Kasumi-1 (cell line): ENCODE data around the gene ALCAM.

Experiments
- DNase-seq, 2 experiments: peaks; one replicate each; lab custom pipeline; 2025; lab: John Stamatoyannopoulos, UW

The ALCAM gene

GRCh38 chr3:105366326-105367062 lies at the start of gene ALCAM:
Gene ALCAM, plus strand, starts transcription at chr3:105366909.
- DNase-seq: peak; percentile 84 to 86

- no peak for DNase-seq
These were observed 48.9 kb upstream of the ALCAM start for GRCh38 chr3:105317841-105318240.

DNA sequence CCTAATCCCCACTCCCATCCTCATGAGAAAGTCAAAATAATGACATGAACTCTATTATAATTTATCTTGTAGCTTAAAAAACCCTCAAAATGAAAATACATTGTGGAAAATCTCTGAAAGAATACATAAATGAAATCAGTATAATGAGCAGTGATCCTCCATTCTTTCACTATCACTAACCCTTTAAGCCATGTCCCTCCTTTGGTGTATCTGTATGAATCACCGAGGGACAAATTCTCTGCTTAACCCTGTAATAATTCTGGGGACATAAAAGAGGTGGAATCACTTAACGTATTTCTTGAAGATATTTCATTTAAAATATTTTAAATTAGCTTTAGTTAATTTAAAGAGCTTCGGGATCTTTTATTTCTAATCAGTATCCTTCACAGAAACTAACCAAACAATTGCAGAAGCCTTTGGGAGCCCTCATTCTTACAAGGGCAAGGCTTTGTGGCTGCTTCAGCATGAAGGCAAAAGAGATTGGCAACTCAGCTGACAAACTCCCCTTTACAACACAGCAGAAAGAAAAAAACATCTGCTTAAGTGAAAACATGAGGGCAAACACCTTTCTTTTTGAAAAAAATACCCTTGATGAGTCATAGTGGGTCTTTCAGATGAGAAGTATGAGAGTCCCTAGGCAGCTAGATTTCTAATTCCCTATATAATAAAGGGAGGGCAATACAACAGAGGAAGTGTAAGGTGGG lies 44.0 kb upstream of the ALCAM start:
- no peak for DNase-seq

DNA sequence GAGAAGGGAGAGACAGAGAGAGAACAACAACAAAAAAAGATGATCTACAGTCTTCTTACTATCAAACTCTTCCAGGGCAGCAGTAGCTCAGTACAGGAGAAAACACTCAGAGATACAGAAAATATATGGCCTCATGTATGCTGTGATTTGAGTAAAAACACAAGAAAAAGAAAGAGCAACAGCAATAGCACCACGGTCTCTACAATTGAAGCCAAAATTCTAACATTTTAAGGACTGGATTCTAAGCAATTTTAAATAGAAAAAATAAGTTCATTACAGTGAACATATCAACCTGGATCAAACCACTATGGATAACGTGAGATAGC lies 43.5 kb upstream of the ALCAM start:
- DNase-seq: no peak

- no peak for DNase-seq
These were observed 41.8 kb upstream of the ALCAM start for GRCh38 chr3:105324951-105325350.

- DNase-seq: no peak
These were observed 38.9 kb upstream of the ALCAM start for GRCh38 chr3:105327662-105328337.

- DNase-seq: no peak
These were observed 38.4 kb upstream of the ALCAM start for GRCh38 chr3:105328338-105328730.

GRCh38 chr3:105332961-105333360 lies 33.7 kb upstream of the ALCAM start:
- DNase-seq: no peak

- no peak for DNase-seq
These were observed 32.4 kb upstream of the ALCAM start for GRCh38 chr3:105334138-105334882.

GRCh38 chr3:105339946-105340345 lies 26.8 kb upstream of the ALCAM start:
- no peak for DNase-seq

GRCh38 chr3:105343991-105344390 lies 22.7 kb upstream of the ALCAM start:
- no peak for DNase-seq

DNA sequence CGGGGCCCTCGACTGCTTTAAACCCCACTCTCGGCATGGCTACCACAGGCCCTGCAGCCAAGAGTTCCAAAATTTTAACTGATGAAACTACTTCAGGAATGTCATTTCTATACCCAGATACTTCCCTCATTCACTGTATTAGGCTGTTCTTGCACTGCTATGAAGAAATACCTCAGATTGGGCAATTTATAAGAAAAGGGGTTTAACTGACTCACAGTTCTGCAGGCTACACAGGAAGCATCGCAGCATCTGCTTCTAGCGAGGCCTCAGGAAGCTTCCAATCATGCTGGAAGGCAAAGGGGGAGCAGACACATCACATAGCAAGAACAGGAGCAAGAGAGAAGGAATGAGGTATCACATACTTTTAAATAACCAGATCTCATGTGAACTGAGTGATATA lies 21.6 kb upstream of the ALCAM start:
- no peak for DNase-seq

DNA sequence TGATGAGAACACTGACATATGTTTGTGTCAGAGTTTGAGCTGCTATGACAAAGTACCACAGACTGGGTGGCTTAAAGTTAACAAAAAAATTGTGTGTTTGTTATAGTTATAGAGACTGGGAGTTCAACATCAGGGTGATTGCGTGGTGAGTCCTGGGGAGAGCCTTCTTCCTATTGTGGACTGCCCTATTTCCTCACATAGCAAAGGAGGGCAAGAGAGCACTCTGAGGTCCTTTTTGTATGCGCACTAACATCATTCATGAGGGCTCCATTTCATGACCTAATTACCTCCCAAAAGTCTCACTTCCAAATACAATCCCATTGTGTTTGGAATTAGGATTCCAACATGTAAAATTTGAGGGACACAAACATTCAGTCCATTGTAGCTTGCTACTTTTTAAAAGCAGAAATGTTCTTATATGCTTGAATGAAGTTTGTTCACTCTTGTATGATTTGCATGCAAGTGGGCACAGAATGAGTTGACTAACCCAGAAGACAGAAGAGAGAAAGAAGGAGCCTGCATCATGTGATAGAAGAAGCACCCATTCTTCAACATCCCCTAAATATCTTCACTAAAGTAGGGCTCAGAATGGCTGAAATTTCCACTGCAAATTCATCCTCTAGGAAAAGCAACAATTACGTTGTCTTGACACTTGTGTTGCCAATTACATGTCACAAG lies 18.9 kb upstream of the ALCAM start:
- no peak for DNase-seq

DNA sequence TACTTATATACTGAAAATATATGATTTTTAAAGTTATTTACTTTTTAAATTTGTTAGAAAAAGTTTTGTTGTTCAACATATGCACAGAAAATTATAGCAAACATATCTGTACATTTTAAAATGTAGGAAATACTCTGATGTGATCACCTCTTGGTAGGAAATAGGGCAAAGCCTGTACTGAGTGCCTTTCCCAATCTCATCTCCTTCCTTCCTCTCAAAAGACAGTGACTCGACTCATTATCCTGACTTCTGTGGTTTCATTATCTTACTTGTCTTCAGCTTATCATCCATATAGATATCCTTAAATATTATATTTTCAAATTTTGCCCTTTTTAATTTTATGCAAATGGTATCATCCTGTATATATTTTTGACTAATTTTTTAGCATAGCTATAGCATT lies 18.4 kb upstream of the ALCAM start:
- no peak for DNase-seq

DNA sequence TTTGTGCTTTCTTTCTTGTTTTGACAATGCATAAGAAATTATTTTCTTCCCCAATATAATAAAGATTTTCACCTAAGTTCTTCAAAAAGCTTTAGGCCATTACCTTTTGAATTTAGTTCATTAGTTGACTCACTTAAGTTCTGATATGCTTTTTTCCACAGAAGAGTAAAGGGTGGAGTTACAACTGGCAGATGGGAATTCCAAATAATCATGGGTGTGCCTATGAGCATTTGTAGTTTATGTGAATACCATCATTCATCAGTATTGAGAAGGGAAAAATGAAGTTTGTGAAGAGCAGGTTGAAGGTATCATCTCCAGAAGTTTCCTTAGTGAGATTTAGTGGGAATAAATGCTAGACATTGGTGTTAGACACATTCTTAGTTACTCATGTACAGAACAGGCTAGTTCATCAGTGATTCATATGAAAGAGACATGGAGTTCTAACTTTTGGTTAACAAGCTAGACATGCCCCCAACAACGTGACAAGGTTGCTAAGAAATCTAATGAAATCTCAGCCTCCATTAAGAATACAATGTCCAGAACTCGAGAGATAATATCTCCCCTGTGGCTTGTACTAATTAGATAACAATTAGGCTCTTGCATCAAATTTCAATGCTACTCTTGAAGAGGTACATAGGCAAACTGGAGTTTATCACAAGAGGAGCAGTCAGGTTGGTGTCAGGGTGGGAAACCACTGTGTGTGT lies 16.9 kb upstream of the ALCAM start:
- no peak for DNase-seq

- DNase-seq: no peak
These were observed 14.9 kb upstream of the ALCAM start for GRCh38 chr3:105351821-105352220.

- no peak for DNase-seq
These were observed 13.7 kb upstream of the ALCAM start for GRCh38 chr3:105352976-105353375.

DNA sequence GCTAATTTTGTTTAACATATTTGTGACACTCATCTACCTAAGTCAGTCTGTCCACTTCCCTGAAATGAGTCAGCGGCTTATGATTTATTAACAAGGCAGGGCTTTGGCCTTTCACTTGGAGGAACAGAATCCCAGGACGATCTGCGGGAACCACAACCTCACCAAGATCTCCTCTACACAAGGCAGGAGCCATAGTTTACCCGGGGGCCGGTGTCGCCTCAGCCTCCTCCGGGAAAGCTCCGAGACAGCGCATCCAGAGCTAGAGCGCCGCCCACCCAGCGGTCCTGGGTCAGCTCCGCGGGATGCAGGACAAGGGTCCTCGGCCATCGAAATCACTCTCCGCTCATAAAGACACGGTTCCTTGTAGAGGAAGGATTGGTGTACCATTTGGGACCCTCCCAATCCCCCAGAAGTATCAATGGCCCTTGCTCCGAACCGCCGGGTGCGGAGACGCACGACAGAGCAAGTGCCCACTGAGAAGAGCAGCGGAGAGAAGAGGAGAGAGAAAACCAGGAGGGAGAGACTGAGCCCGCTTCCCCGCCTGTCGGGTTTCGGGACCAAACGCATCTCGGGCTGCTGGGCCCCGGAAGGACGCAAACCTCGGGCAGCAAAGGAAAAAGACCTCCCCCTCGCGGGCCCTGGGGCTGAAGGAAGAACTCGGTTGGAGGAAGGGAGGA lies 13.1 kb upstream of the ALCAM start:
- no peak for DNase-seq

- DNase-seq: no peak
These were observed 12.3 kb upstream of the ALCAM start for GRCh38 chr3:105354429-105354828.

DNA sequence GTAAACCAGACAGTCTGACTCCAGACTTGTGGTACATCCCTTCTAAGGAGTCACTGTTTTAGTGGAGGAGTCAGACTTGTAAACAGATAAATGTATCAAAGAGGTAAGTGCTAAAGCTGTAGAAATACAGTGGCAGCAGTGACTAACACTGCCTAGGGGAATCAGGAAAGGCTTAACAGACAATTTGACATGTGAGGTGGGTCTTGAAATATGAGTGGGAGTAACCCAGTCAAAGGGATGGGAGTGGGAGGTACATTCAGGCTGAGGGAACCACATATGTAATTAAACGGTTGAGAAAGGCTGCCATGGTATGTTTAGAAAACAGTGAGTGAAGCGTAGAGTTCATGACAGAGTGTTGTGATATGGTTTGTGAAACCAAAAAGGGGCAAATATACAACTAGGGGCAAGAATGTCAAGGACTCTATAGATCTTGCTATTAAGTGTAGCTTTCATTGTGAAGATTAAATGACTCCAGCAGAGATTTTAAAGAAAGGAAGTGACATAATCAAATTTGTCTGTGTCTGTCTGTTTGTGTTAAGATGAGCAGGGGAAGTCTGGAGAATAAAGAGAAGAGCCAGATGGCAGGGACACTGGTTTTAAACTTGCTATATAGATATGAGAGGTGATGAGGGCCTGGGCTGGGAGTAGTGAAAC lies 11.2 kb upstream of the ALCAM start:
- DNase-seq: no peak
